ENCODE results near the gene BICRAL.

BICRAL gene

DNA sequence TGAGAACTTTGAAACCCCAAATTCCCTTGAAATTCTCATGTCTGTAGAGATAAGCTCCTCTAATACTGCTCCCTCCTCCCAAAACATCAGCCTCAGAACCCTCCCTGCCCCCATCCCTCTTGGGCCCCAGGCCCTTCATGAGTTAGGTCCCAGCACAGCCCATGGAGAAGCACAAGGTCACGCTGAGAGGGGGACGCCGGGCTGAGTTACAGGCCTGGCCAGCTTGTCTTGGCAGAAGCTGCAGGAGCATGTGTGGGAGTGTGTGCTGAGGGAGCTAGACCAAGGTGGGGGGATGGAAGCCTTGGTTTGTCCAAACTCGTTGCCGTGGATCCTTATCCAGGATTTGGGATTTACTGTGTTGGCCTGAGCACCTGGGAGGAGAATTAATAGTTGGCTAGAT lies 125.5 kb downstream of the BICRAL start:
- no peak for TF ChIP-seq CTCF (IDR thresholded peaks at IDR 0.05; ENCODE audit: insufficient read depth, low read length, missing control alignments)
- no peak for DNase-seq (ENCODE audit: low read depth, low spot score)
- POLR2A ChIA-PET = no interaction called here
- CTCF ChIA-PET = interaction anchor here (1.7 to 2.0 kb wide), 2 partner anchors 8 to 17 kb away, joined by 5 to 9 read pairs; a partner anchor contains a TSS
- no peak overlapping the region for H3K4me3 ChIP-seq (ENCODE audit: low read depth, low read length)

- ChIA-PET POLR2A (no interaction called here), CTCF (interaction anchor here (1.6 to 3.6 kb wide), 2 partner anchors 8 to 10 kb away, joined by 3 to 20 read pairs; no protein-coding TSS in a partner anchor)
- no peak for DNase-seq (ENCODE audit: low read depth, low spot score)
- TF ChIP-seq CTCF (IDR thresholded peaks at IDR 0.05; ENCODE audit: insufficient read depth, low read length, missing control alignments) = no peak
- H3K4me3 ChIP-seq (ENCODE audit: low read depth, low read length) = no peak overlapping the region
Measured at GRCh38 chr6:42909835-42910234, 128.0 kb downstream of the BICRAL start.

DNA sequence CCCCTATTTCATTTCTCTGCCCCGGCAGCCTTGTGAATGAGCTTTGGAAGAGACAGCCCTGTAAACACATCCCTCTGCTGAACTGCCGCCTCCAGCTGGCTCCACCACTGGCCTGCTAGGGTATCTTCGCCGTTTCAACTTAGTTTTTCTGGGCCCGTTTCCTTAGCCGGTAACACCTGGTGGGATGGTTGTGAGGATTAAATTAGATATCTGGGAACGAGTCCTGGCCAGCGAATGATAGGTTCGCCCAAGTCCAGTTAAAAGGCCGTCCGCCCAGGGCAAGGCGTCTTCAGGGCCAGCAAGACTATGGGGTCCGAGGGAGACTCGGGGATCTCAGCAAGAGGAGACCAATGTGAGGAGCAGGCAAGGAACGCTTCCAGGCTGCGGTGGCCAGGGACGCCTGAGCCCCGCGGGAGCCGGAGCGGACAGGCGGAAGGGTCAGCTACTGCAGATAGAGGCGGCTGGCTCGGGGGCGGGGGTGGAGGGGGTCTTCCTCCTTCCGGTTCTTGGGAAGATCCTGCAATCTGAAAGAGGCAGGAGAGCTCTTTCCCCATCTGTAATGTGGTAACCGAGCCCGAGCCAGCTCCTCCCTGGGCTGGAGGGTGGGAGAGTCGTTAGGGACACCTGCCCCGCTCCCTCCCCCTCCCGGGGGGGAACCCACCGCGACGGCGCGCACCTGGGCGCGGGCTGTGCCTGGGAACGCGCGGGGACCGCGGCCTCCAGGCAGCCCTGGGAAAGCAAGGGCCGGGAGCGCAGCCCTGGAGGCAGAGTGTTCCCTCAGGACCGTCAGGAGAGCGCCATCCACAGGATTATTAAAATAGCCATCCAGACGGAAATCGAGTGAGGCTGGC lies 129.5 kb downstream of the BICRAL start:
- CTCF ChIA-PET = interaction anchor here (0.7 to 3.6 kb wide), 5 partner anchors 8 to 596 kb away, joined by 3 to 20 read pairs (median 3); no protein-coding TSS in a partner anchor
- POLR2A ChIA-PET = no interaction called here
- DNase-seq (ENCODE audit: low read depth, low spot score) = no peak
- no peak for TF ChIP-seq CTCF (IDR thresholded peaks at IDR 0.05; ENCODE audit: insufficient read depth, low read length, missing control alignments)
- peak overlapping the region; percentile 15; the same call in 1 of the 2 replicates for H3K4me3 ChIP-seq (ENCODE audit: low read depth, low read length)

GRCh38 chr6:42914546-42914945 lies 132.7 kb downstream of the BICRAL start:
- TF ChIP-seq CTCF (IDR thresholded peaks at IDR 0.05; ENCODE audit: insufficient read depth, low read length, missing control alignments) = no peak
- no peak for DNase-seq (ENCODE audit: low read depth, low spot score)
- no peak overlapping the region for H3K4me3 ChIP-seq (ENCODE audit: low read depth, low read length)
- CTCF ChIA-PET = interaction anchor here (0.6 to 2.4 kb wide), 5 partner anchors 8 to 229 kb away, joined by 3 to 23 read pairs (median 3); no protein-coding TSS in a partner anchor
- POLR2A ChIA-PET = interaction anchor here (0.6 kb wide), 1 partner anchor 446 kb away, joined by 3 read pairs; no protein-coding TSS in a partner anchor

DNA sequence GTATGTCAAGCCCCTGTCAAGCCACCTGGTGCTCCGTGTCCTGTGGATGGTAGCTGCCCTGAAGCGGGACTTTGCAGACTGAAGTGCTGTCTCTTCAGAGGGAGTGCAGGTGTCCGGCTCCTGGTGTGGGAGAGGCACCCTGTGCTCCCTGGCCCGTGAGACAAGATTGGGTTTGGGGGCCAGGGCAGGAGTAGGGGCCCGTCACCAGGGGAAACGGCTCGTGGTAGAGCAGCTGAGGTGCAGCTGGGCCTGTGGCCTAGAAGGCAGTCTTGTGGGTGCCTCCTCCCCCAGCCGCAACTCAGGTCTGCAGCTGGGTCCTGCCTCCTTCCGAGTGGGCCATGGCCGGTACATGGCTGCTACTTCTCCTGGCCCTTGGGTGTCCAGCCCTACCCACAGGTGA lies 133.9 kb downstream of the BICRAL start, which contains the start of gene PTCRA:
Gene PTCRA, plus strand, starts transcription at position 322 of the 400 bp plus-strand sequence. Its CDS starts 17 bp downstream, at position 339.
- ChIA-PET CTCF (interaction anchor here (2.4 kb wide), 1 partner anchor 15 kb away, joined by 23 read pairs; no protein-coding TSS in a partner anchor), POLR2A (no interaction called here)
- no peak within 1 kb of the TSS for H3K4me3 ChIP-seq (ENCODE audit: low read depth, low read length)
- TF ChIP-seq CTCF (IDR thresholded peaks at IDR 0.05; ENCODE audit: insufficient read depth, low read length, missing control alignments) = no peak
- DNase-seq (ENCODE audit: low read depth, low spot score) = no peak

DNA sequence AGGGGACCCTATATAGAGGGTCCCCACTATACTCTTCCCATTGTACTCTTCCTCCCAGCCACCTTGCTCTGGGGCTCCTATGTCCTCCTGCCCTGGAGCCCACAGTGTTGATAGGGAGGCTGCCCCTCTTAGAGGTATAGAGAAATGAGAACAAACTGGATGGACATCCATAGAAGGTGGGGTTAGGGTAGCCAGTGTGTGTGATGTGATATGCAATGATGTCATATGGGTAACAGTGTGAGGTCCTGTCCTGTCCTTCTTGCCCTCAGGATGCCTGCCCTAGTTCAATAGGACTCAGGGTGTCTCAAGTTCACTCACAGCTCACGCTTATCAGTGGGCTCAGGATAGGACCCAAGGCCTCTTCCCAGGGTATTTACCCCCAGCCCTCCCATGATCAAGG lies 134.4 kb downstream of the BICRAL start:
- no peak overlapping the region for H3K4me3 ChIP-seq (ENCODE audit: low read depth, low read length)
- CTCF ChIA-PET = interaction anchor here (1.3 to 1.7 kb wide), 2 partner anchors 15 to 92 kb away, joined by 3 to 5 read pairs; no protein-coding TSS in a partner anchor
- POLR2A ChIA-PET = no interaction called here
- no peak for TF ChIP-seq CTCF (IDR thresholded peaks at IDR 0.05; ENCODE audit: insufficient read depth, low read length, missing control alignments)
- DNase-seq (ENCODE audit: low read depth, low spot score) = no peak
